Activated naive CD8-positive, alpha-beta T cell (primary cell): Measurements from ENCODE around the gene VTCN1.

Source experiments
- H3K27ac Mint-ChIP-seq: one replicate; pipeline ENCODE4 v1.8.0; 2021; ENCODE audit warnings: mixed read lengths
- H3K27me3 Mint-ChIP-seq: one replicate; pipeline ENCODE4 v1.8.0; 2021; ENCODE audit warnings: mixed read lengths
- H3K36me3 Mint-ChIP-seq: one replicate; pipeline ENCODE4 v1.8.0; 2021; ENCODE audit warnings: mixed read lengths
- H3K4me1 Mint-ChIP-seq: one replicate; pipeline ENCODE4 v1.8.0; 2021; ENCODE audit warnings: low read depth, mixed read lengths
- H3K4me3 Mint-ChIP-seq: one replicate; pipeline ENCODE4 v1.8.0; 2021; ENCODE audit warnings: mild to moderate bottlenecking, mixed read lengths
- H3K9me3 Mint-ChIP-seq: one replicate; pipeline ENCODE4 v1.8.0; 2021; ENCODE audit warnings: low read depth, mixed read lengths

VTCN1 gene

DNA sequence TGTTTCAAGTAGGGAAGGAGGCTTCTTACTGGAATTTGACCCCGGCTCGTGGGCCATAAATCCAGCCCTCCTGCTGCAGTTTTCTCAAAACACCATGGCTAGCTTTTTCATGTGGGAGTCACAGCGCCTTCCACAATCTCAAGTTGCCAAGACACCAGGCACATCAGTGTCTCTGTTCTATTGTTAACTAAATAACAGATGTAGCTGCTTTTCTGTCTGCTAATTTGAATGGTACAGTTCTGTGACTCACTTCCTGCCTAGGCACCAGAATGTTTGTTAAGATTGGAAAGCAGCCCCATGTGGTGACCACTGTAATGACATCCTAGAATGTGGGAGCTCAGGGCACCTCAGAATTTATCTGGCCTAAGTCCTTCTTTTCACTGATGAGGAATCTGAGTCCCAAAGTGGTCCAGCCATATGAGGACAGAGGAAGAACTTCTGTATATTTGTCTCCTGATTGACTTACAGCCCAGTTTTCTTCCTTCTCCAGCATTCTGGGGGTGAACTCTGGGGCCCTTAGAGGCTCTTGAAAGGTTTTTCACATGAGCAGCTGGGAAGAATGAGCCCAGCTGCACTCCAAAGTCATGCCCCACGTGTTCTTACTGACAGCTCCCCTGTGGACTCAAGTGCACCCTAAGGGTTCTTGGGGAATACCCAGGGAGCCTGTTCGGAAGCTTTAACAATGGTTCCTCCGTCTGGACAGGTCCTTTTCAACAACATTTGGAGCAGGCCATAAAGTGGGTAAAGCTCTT lies 116.7 kb downstream of the VTCN1 start:
- peaks cover 44% of the 10 kb centered on the region for H3K36me3 Mint-ChIP-seq
- no peak overlapping the region for H3K4me3 Mint-ChIP-seq
- H3K4me1 Mint-ChIP-seq, result peaks cover 19% of the 10 kb centered on the region
- no peaks in the 10 kb centered on the region for H3K9me3 Mint-ChIP-seq
- H3K27me3 Mint-ChIP-seq, result no peaks in the 10 kb centered on the region
- H3K27ac Mint-ChIP-seq, result peak overlapping the region; percentile 46
